Ishikawa (cell line): Measurements from ENCODE around the gene ARHGEF11.

ENCODE experiments used
- MAX ChIP-seq: IDR thresholded peaks from 2 replicates; pipeline ENCODE4 v1.6.1; 2012
- YY1 ChIP-seq: IDR thresholded peaks from 2 replicates; pipeline ENCODE4 v1.6.1; 2012; ENCODE audit warnings: low read depth

- no peak for TF ChIP-seq YY1
- TF ChIP-seq MAX = no peak
Observed at GRCh38 chr1:156901590-156901900, 144.0 kb downstream of the ARHGEF11 start.
